Activated CD4-positive, alpha-beta T cell treated with anti-CD3 and anti-CD28 coated beads for 48 hours (primary cell): ENCODE results near the gene PIP5K1C.
"Not testable (repeated sequence)": the region's sequence is repeated elsewhere in the genome, so short reads cannot be mapped to it uniquely, and the experiment has no call there.

Experiments used
- DNase-seq: peaks from one replicate; pipeline ENCODE4 v3.0.0-alpha.2; 2020

PIP5K1C gene

DNA sequence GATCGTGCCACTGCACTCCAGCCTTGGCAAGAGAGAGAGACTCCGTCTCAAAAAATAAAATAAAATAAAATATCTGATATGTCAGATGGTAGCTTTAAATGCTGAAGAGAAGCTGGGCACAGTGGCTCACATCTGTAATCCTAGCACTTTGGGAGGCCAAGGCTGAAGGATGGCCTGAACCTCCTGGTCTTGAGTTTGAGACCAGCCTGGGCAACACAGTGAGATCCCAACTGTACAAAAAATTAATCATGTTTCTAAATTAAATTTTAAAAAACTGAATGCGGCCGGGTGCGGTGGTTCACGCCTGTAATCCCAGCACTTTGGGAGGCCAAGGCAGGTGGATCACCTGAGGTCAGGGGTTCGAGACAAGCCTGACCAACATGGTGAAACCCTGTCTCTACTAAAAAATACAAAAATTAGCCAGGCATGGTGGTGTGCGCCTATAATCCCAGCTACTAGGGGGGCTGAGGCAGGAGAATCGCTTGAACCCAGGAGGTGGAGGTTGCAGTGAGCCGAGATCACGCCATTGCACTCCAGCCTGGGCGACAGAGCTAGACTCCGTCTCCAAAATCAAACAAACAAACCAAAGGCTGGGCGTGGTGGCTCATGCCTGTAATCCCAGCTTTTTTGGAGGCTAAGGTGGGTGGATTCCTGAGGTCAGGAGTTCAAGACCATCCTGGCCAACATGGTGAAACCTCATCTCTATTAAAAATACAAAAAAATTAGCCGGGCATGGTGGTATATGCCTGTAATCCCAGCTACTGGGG, 116.0 kb downstream of the PIP5K1C start:
- DNase-seq: not testable (repeated sequence)

DNA sequence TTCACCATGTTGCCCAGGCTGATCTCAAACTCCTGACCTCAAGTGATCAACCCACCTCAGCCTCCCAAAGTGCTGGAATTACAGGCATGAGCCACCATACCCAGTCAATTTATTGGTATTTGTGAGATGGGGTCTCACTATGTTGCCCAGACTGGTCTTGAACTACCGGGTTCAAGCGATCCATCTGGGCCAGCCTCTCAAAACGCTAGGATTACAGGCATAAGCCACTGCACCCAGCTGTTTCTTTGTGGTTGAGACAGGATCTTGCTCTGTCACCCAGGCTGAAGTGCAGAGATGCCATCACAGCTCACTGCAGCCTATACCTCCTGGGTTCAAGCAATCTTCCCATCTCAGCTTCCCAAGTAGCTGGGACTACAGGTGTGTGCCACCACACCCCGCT, 118.5 kb downstream of the PIP5K1C start:
- DNase-seq: not testable (repeated sequence)
